Activated CD4-positive, alpha-beta T cell treated with anti-CD3 and anti-CD28 coated beads, Interleukin-2, amount 50 U/mL, for 4 hours (primary cell): ENCODE measurements around the gene NECTIN4.
A peak's percentile ranks its signal among the peaks of the same experiment; 100 is the strongest.

Experiments
- DNase-seq, 2 experiments: peaks; one replicate each; pipeline ENCODE4 v3.0.0-alpha.2; 2020

The NECTIN4 gene

DNA sequence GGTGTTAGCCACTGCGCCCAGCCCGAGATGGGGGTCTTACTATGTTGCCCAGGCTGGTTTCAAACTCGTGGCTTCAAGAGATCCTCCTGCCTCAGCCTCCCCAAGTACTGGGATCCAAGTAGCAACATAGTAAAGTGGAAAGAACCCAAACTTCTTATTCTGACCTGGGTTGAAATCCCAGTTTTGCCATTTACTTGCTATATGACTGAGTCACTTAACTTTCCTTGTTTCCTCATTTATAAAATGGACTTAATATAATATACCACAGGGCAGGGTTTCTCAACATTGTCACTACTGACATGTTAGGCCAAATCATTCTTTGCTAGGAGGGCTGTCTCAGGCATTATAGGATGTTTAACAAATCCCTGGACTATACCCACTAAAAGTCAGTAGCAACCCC lies 21.8 kb upstream of the NECTIN4 start:
- no peak for DNase-seq

DNA sequence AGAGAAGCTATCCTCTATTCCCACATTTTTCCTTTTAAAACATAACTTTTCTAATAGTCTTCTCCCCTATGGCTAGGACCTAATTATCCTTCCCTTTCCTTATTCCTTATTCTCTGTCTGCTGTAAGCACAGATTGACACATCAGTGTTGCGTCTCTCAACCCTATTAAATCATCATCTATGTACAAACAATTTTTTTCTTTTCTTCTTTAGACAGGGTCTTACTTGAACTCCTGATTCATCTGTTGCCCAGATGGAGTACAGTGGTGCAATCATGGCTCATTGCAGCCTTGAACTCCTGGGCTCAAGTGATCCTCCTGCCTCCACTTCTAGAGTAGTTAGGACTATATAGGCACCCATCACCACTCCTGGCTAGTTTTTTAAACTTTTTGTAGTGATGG lies 17.1 kb upstream of the NECTIN4 start:
- DNase-seq: no peak

GRCh38 chr1:161100556-161100955 lies 11.2 kb upstream of the NECTIN4 start:
- no peak for DNase-seq

DNA sequence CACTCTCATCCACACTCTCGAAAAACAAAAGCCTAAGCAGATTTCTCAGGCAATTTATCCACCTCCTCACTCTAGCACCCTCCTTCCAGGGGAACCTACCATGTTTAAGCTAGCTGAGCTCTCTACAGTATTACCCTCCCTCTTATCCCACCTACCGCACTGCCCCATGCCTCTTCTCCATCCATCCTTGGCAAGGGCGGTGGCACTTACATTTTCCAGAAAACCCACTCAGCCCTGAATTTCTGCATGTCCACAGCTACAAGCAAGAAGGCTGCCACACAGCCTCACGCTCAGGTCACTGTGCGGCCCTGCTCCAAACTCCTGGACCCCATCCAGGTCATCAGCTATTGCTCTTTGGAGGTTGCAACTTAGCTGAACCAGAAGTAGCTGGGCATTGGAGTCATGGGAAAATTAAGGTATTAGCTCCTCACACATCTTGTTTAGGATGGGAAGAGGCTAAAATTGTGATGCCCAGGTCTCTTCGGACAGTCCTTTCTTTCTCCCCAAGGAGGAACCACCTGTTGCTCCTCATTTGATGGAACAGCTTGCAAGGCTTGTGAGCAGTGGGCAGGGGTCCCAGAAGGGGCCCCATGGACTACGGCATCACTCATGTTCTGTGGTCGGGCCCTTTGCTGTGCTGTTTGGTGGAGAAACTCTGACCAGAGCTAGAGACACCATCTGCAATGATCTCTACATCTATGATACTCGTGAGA lies 9.9 kb upstream of the NECTIN4 start:
- DNase-seq: no peak

DNA sequence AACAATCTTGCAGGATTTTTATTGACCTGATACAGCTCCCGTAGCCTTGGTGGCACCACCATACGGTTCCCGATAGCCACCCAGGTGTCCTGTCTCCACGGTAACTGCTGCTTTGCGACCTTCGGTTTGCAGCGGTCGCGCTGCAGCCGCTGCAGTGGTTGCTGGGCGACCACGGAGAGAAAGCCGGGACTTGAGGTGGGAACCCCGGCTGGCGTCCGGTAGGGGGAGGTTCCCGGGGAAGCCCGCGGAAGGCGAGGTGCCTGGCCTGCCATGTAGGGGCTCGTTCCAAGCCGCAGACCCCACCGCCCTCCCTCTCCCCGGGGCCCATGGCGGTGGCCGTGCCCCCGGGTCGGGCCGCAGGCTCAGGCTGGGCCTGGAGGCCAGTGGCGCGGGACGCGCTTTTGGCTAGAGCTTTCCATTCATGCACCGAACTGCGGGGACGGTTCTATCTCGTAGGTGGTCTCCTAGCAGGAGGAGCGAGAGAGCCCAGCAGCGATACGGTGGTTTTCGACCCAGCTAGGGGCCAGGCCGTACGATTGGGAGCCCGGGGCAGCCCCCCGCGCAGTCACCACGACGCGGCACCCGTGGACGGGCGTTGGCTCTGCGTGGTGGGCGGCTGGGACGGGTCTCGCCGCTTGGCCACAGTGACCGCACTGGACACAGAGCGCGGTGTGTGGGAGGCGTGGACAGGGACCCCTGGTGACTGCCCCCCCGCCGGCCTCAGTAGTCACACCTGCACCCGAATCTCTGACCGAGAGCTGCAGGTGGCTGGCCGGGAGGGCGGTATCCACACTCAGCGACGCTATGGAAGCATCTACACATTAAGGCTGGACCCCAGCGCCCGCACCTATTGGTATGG lies 9.1 kb upstream of the NECTIN4 start, which contains the start of gene KLHDC9:
Gene KLHDC9, plus strand, starts transcription at position 152 of the 859 bp plus-strand sequence. Its CDS starts 175 bp downstream, at position 327.
- peak; percentile 31 to 39 for DNase-seq

- no peak for DNase-seq
Measured at GRCh38 chr1:161096530-161096929, 7.2 kb upstream of the NECTIN4 start.

GRCh38 chr1:161096015-161096414 lies 6.7 kb upstream of the NECTIN4 start:
- no peak for DNase-seq

- DNase-seq: no peak
Measured at GRCh38 chr1:161095230-161095629, 5.9 kb upstream of the NECTIN4 start.

DNA sequence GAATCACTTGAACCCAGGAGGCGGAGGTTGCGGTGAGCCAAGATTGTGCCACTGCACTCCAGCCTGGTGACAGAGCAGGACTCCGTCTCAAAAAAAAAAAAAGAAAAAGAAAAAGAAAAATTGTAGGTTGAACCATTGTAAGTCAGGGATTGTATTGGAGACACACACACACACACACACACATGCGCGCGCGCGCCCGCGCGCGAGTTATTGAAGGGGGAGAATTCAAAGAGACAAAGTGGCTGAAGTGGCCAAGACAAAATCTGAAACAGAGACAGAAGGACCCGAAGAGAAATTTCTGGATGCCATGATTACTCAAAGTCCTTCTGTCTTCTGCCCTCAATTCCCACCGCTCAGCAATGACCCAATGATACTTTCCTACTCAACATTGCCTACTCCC lies 5.1 kb upstream of the NECTIN4 start:
- no peak for DNase-seq

GRCh38 chr1:161092621-161093028 lies 3.3 kb upstream of the NECTIN4 start:
- peak; percentile 43 to 58 for DNase-seq

DNA sequence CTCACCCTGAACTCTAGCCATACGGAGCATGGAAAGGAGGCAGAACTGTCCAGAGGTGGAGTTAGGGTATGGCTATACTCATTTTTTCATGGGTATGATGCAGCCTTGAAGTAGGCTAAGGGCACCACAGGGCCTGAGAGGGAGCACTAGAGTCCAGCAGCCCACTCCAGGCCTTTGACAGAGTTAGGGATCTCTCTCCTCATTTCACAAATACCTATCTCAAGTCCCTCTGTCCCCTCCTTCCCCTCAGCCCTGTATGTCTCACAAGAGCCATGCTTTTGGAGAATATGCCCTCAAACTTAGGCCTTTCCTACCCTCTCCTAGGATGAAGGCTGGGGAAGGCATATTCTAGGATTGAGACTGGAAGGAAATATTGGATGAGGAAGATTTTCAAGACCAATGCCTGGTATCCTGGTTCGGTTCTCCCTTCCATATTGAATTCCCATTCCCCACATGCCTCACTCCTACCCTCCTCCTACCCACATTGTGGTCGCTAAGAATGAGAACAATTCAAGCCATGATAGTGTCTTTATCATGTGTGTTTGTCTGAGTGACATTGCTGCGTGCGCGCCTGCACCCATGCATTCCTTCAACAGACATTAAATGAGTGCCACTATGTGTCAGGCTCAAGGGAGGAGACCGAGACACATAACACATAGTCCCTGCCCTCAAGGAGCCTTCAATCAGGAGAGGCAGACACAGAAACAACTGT lies 2.6 kb upstream of the NECTIN4 start:
- no peak for DNase-seq

DNA sequence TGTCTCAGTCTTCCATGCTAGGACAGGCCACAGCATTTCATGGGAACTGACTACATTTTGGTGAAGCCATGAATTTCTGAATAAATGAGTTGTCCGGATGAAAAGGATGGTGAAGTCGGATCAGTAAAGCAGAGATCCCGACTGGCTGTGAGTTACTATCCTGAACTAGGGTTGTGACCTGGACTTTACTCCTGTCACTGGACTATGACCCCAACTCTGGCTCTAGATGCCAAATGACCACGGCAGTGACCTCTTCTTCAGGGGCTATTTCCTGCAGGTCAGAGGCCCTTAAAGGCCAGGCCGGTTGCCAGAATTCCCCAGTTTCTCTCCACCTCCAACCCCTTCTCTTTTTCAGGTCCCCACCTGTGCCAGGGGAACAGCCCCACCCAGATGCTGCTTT lies 1.7 kb upstream of the NECTIN4 start:
- DNase-seq: no peak

DNA sequence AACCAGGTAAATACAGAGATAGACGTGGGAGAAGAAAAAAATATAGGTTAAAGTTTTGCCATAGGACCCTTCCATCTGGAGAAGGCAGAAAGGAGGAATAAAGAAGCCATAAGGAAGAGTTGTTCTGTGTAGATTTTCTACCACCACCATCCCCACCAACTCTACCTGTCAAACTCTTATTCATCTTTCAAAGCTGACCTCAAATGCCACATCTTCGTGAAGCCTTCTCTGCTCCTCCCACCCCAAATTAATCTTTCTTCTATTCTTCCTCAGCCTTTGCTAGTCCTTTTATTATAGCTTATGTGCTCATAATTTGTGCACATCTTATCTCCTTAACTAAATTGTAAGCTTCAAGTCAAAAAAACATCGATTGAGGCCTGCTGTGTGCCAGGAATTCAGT lies 1.3 kb upstream of the NECTIN4 start:
- no peak for DNase-seq

DNA sequence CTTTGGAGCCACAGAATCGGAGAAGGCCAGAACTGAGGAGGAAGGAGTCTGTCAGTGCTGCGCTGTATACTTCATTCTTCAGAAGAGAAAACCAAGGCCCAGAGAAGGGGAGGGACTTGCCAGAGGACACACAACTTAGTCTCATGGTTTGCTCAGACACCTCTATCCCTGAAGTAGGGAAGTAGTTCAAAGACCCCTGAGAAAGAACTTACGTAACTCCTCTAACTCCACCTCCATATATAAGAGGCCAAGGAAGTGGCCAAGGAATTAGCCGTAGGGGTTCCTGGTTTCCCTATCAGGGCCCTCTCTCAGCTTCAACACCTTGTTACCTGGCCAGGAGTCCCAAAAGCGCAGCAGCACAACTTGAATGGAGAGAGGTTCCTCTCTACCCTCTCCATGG lies 580 bp upstream of the NECTIN4 start:
- no peak for DNase-seq

GRCh38 chr1:161088587-161089110 lies 709 bp downstream of the NECTIN4 start:
- no peak for DNase-seq

- no peak for DNase-seq
Measured at GRCh38 chr1:161086457-161086856, 2.9 kb downstream of the NECTIN4 start.

DNA sequence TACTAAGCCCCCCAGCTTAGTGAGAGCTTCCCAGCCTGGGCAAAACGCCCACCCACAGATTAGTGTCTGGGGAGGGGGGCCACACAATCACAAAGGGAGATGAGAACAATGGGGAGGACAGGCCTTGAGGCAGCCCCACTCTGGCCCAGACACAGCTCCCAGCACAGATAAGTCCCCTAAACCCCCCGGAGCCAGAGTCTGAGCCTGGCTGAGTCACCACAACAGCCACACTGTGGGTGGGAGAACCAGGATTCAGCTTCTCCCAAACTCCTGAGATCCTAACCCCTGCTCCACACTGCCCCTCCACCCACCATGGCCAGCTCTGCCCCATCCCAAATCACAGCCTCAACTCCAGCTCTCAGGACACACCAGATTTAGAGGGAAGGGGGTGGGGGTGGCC lies 4.2 kb downstream of the NECTIN4 start:
- DNase-seq: no peak

DNA sequence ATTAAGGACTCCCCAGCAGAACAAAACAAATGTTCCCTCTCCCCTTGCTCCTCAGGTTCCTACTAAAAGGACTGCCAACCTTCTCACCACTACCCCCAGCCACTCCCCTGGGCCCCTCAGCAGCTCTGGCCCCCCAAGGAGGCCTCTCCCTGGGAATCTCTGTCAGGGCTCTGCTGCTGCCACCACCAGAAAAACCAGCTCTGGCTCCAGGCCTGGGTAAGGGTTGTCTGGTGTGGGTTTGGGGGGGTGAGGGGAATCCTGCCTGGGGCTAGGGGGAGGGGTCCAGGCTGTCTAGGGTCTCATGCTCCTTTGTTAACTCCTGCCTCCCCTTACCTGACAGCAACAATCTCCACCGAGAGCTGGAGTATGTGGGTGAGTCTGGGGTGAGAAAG lies 4.8 kb downstream of the NECTIN4 start:
- DNase-seq: no peak

GRCh38 chr1:161083748-161084596 lies 5.4 kb downstream of the NECTIN4 start:
- DNase-seq: no peak

DNA sequence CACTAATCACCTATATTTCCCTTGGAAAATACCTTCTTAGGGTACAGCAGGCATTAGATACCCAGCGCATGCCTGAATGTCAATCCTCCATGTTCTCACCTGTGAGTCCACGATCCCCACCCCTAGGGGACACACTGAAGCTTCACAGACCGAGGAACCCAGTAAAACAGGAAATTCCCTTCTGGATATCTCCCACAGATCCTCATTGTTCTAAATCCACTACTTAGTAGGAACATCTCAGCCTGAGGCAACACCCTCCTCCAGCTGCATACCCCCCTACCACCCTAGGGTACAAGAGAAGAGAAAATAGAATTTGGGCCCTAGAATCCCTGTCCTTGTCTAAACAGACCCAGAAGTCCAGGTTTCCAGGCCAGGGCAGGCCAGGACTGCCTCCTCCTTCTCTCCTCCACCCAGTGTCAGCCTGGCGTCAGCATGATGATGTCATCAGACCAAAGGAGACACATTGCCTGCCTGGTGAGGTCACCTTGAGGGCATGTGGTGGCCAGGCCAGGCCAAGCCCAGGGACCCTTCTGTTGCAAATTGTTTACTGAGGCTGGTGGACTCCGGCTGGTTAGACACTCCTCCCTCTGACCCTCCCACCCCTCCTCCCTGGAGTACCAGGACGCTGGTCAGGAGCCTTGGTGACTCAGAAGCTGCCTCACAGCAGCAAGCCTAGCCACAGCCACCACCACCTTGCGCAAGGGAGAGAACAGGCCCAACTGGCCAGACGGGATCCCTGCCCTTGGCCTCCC lies 6.2 kb downstream of the NECTIN4 start:
- DNase-seq: no peak

GRCh38 chr1:161082483-161082882 lies 6.9 kb downstream of the NECTIN4 start:
- DNase-seq: no peak

DNA sequence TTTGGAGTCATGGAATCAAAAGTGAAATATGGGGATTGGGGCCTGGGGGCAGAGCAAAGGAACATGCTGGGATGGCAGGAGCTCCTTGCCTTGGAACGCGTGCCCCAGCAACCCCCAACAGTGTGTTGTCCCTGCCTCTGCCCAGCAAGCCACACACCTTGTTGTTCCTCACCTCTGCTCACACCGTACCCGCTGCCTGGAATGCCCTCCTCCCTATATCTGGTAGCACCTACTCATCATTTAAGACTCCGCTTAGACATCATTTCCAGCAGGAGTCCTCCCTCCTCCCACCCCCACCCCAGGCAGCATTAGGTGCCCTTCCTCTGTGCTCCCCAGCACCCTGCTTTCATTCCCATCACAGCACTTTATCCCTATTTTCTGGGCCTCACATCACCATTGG lies 7.8 kb downstream of the NECTIN4 start:
- DNase-seq: no peak
